Astrocyte (in vitro differentiated cells and primary cell): Measurements from ENCODE around the gene SBK3. TPM values are rescaled to one million over a fixed set of nuclear protein-coding genes. Genes with fewer than 3 reads are reported as not detected.

Experiments used
- DNase-seq: peaks from one replicate; pipeline ENCODE4 v3.0.0-alpha.2; 2010; ENCODE audit warnings: low read depth
- FAIRE-seq: peaks from 2 replicates; lab custom pipeline; 2011; peaks lifted over from hg19 to GRCh38; lab: Jason Lieb, UNC
- H2AFZ ChIP-seq: 2 replicates; pipeline ENCODE4 v1.6.0; 2012; ENCODE audit warnings: low read depth, low read length, inconsistent platforms
- H3K27ac ChIP-seq: 2 replicates; pipeline ENCODE4 v1.5.1; 2011; ENCODE audit warnings: low read depth, low read length, inconsistent platforms
- H3K27me3 ChIP-seq: 2 replicates; pipeline ENCODE4 v1.6.0; 2011; ENCODE audit warnings: low read length, inconsistent platforms; ENCODE audit not compliant: insufficient read depth
- H3K36me3 ChIP-seq: 2 replicates; pipeline ENCODE4 v1.5.1; 2011; ENCODE audit warnings: low read length, inconsistent platforms; ENCODE audit not compliant: insufficient read depth
- H3K4me1 ChIP-seq: 2 replicates; pipeline ENCODE4 v1.5.1; 2011; ENCODE audit warnings: low read length, inconsistent platforms; ENCODE audit not compliant: insufficient read depth
- H3K4me2 ChIP-seq: 2 replicates; pipeline ENCODE4 v1.6.0; 2012; ENCODE audit warnings: low read length, inconsistent platforms
- H3K4me3 ChIP-seq: 2 replicates; pipeline ENCODE4 v1.5.1; 2011; ENCODE audit warnings: low read depth, mild to moderate bottlenecking, low read length, inconsistent platforms; ENCODE audit not compliant: insufficient read depth
- H3K79me2 ChIP-seq: 2 replicates; pipeline ENCODE4 v1.6.0; 2012; ENCODE audit warnings: mild to moderate bottlenecking, low read length, inconsistent platforms; ENCODE audit not compliant: insufficient read depth
- H3K9ac ChIP-seq: 2 replicates; pipeline ENCODE4 v1.6.0; 2012; ENCODE audit warnings: mild to moderate bottlenecking, low read length, inconsistent platforms
- H3K9me3 ChIP-seq: 2 replicates; pipeline ENCODE4 v1.5.1; 2012; ENCODE audit warnings: low read depth, mild to moderate bottlenecking, low read length, inconsistent platforms; ENCODE audit not compliant: insufficient read depth
- H4K20me1 ChIP-seq: 2 replicates; pipeline ENCODE4 v1.6.0; 2012; ENCODE audit warnings: low read length, inconsistent platforms; ENCODE audit not compliant: insufficient read depth
- H3K27ac Mint-ChIP-seq: one replicate; pipeline ENCODE4 v1.8.0; 2021; ENCODE audit warnings: mild to moderate bottlenecking, mixed read lengths; ENCODE audit not compliant: unreplicated experiment
- H3K27me3 Mint-ChIP-seq: one replicate; pipeline ENCODE4 v1.8.0; 2021; ENCODE audit warnings: low read depth, mixed read lengths; ENCODE audit not compliant: unreplicated experiment
- H3K36me3 Mint-ChIP-seq: one replicate; pipeline ENCODE4 v1.8.0; 2021; ENCODE audit warnings: low read depth, mixed read lengths; ENCODE audit not compliant: unreplicated experiment
- H3K4me1 Mint-ChIP-seq: one replicate; pipeline ENCODE4 v1.8.0; 2021; ENCODE audit warnings: low read depth, mixed read lengths; ENCODE audit not compliant: unreplicated experiment
- H3K4me3 Mint-ChIP-seq: one replicate; pipeline ENCODE4 v1.8.0; 2021; ENCODE audit warnings: mild to moderate bottlenecking, moderate library complexity, mixed read lengths; ENCODE audit not compliant: unreplicated experiment
- H3K9me3 Mint-ChIP-seq: one replicate; pipeline ENCODE4 v1.8.0; 2021; ENCODE audit warnings: mild to moderate bottlenecking, mixed read lengths; ENCODE audit not compliant: unreplicated experiment
- EZH2 ChIP-seq: IDR thresholded peaks from 2 replicates; pipeline ENCODE4 v1.6.1; 2012; ENCODE audit warnings: mild to moderate bottlenecking, low read length, inconsistent platforms; ENCODE audit not compliant: insufficient read depth
- total RNA-seq: library from RNA; stranded (reverse); gene quantifications from 2 replicates; pipeline ENCODE4 v1.2.1, GENCODE V29; 2021
- TF ChIP-seq, protein P1 (sequence below): IDR thresholded peaks from 2 replicates; pipeline ENCODE4 v1.5.1; 2011; ENCODE audit warnings: low read depth, mild to moderate bottlenecking, inconsistent platforms, low read length, moderate library complexity; ENCODE audit not compliant: insufficient read depth

Gene SBK3
- total RNA-seq, 1 donor from 2014 or later = 0.91 TPM

DNA sequence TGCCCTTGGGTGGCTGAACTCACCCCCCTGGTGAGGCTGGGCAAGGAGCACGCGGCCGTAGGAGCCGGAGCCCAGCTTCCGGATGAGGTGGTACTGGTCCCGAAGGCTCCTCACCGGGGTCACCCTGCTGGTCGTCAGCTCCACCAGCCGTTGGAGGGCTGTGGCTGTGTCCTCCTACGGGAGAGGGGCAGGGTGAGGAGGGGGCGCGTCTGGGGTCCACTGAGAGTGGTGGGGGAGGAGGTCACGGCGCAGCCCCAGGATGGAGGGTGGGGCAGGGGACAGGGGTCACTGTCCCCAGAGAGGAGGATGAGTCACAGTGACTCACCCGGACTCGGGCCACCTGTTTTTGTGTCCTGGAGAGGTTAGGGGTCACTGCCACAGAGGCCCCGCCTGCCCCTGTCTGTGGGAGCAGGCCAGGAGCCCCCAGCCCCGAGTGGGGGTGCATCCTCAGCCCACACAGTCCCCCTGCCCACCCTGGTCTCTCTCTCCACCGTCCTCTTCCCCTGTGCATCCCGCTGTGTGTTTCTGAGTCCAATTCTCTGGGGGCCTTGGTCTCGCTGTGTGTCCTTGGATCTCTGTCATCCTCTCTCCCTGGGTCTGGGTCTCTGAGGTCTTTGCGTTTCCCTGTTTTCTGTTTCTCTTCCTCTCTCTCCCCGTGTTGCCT is 435 bp downstream of the SBK3 start:
- H3K79me2 ChIP-seq = no peaks in the 10 kb centered on the region
- no peak overlapping the region for H3K4me3 Mint-ChIP-seq
- H4K20me1 ChIP-seq = no peaks in the 10 kb centered on the region
- no peak for FAIRE-seq
- H3K9me3 Mint-ChIP-seq = peaks cover 2% of the 10 kb centered on the region
- no peak overlapping the region for H3K4me3 ChIP-seq
- peaks cover 2% of the 10 kb centered on the region for H3K36me3 Mint-ChIP-seq
- H3K36me3 ChIP-seq = no peaks in the 10 kb centered on the region
- no peaks in the 10 kb centered on the region for H3K27me3 ChIP-seq
- H3K27ac ChIP-seq = no peak overlapping the region
- H3K9ac ChIP-seq = no peak overlapping the region
- no peak overlapping the region for H2AFZ ChIP-seq
- no peak for DNase-seq
- peaks cover 5% of the 10 kb centered on the region for H3K27me3 Mint-ChIP-seq
- no peak overlapping the region for H3K4me2 ChIP-seq
- H3K9me3 ChIP-seq = no peaks in the 10 kb centered on the region
- H3K4me1 Mint-ChIP-seq = peaks cover 12% of the 10 kb centered on the region
- H3K27ac Mint-ChIP-seq = no peak overlapping the region
- TF ChIP-seq EZH2 = no peak
- TF ChIP-seq, protein P1, sequence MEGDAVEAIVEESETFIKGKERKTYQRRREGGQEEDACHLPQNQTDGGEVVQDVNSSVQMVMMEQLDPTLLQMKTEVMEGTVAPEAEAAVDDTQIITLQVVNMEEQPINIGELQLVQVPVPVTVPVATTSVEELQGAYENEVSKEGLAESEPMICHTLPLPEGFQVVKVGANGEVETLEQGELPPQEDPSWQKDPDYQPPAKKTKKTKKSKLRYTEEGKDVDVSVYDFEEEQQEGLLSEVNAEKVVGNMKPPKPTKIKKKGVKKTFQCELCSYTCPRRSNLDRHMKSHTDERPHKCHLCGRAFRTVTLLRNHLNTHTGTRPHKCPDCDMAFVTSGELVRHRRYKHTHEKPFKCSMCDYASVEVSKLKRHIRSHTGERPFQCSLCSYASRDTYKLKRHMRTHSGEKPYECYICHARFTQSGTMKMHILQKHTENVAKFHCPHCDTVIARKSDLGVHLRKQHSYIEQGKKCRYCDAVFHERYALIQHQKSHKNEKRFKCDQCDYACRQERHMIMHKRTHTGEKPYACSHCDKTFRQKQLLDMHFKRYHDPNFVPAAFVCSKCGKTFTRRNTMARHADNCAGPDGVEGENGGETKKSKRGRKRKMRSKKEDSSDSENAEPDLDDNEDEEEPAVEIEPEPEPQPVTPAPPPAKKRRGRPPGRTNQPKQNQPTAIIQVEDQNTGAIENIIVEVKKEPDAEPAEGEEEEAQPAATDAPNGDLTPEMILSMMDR = no peak
- peaks cover 16% of the 10 kb centered on the region for H3K4me1 ChIP-seq

DNA sequence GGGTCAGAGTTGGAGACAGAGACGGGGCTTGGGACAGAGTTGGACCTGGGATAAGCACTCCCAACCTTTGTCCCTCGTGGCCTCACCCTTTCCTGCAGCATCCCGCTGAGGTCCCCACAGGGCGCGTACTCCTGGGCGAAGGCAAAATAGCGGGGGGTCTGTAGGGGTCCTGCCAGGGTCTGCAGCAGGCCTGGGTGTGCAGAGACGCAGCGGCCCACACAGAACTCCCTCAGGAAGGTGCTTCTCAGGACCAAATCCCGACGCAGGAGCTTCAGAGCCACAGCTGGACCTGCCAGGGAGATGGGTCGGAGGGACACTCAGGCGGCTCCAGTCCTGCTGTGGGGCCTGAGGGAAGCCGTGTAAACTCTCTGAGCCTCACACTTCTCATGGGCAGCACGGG is 1.3 kb downstream of the SBK3 start:
- Histone ChIP-seq H3K36me3 (no peaks in the 10 kb centered on the region), H3K9me3 (no peaks in the 10 kb centered on the region), H3K27ac (no peak overlapping the region), H2AFZ (no peak overlapping the region), H3K4me2 (no peak overlapping the region), H3K9ac (no peak overlapping the region), H3K79me2 (no peaks in the 10 kb centered on the region), H4K20me1 (no peaks in the 10 kb centered on the region), H3K4me1 (peaks cover 11% of the 10 kb centered on the region), H3K27me3 (no peaks in the 10 kb centered on the region), H3K4me3 (no peak overlapping the region)
- DNase-seq (no peak), FAIRE-seq (no peak)
- no peak overlapping the region for H3K27ac Mint-ChIP-seq
- peaks cover 2% of the 10 kb centered on the region for H3K9me3 Mint-ChIP-seq
- TF ChIP-seq, protein P1 = no peak
- TF ChIP-seq EZH2 = no peak
- H3K4me1 Mint-ChIP-seq = peaks cover 8% of the 10 kb centered on the region
- H3K27me3 Mint-ChIP-seq = peaks cover 8% of the 10 kb centered on the region
- no peak overlapping the region for H3K4me3 Mint-ChIP-seq
- H3K36me3 Mint-ChIP-seq = peaks cover 2% of the 10 kb centered on the region

DNA sequence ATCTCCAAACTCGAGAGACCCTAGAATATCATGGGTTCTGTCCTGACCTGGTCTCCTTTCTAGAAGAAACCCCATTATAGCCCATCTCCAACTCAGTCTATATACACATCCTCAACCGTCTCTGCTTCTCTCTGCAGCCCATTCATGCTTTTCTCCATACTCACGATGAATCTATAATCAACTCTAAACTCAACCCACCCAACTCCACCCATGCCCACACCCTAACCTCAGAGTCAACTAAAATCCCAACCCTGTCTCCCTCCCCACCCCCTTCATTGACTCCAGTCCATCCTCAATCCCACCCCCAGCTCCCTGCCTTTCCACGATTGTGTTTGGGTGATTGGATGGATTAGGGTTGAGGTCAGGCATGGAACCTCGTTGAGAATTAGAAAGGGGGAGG is 1.8 kb downstream of the SBK3 start:
- H3K9me3 Mint-ChIP-seq = peaks cover 2% of the 10 kb centered on the region
- TF ChIP-seq, protein P1 = no peak
- TF ChIP-seq EZH2 = no peak

More for the DNA sequence above, 1.8 kb downstream of the SBK3 start:
- Mint-ChIP-seq H3K4me1 (peaks cover 8% of the 10 kb centered on the region), H3K4me3 (no peak overlapping the region), H3K36me3 (peaks cover 2% of the 10 kb centered on the region), H3K27ac (no peak overlapping the region), H3K27me3 (peaks cover 8% of the 10 kb centered on the region)
- Histone ChIP-seq H3K79me2 (no peaks in the 10 kb centered on the region), H3K27ac (no peak overlapping the region), H3K4me1 (peaks cover 11% of the 10 kb centered on the region), H3K9me3 (no peaks in the 10 kb centered on the region), H3K9ac (no peak overlapping the region), H3K36me3 (no peaks in the 10 kb centered on the region), H4K20me1 (no peaks in the 10 kb centered on the region), H3K27me3 (no peaks in the 10 kb centered on the region), H3K4me3 (no peak overlapping the region), H3K4me2 (no peak overlapping the region), H2AFZ (no peak overlapping the region)
- DNase-seq = no peak
- FAIRE-seq = no peak
